Measurements from ENCODE around the gene INVS.

Gene INVS

DNA sequence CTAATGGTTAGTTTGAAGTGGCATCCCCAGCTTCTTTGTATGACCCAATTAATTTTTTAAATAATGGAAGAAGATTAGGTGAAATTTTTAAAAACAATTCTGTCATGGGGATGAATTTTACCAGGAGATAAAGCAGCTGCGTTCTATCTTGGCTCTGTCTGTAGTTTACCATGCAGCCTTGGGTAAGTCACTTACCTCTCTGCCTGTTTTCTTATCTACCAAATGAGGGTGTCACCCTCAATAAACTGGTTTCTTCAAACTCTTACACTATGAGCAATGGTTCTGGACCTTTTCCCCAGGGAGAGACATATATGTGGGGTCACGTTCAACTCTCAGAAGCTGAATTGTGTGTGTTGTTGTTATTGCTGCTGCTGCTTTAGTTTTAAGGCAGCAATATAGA is 182.0 kb downstream of the INVS start:
- FAIRE-seq = no peak
- DNase-seq (ENCODE audit: insufficient read length, low spot score) = no peak
- TF ChIP-seq, protein P1, sequence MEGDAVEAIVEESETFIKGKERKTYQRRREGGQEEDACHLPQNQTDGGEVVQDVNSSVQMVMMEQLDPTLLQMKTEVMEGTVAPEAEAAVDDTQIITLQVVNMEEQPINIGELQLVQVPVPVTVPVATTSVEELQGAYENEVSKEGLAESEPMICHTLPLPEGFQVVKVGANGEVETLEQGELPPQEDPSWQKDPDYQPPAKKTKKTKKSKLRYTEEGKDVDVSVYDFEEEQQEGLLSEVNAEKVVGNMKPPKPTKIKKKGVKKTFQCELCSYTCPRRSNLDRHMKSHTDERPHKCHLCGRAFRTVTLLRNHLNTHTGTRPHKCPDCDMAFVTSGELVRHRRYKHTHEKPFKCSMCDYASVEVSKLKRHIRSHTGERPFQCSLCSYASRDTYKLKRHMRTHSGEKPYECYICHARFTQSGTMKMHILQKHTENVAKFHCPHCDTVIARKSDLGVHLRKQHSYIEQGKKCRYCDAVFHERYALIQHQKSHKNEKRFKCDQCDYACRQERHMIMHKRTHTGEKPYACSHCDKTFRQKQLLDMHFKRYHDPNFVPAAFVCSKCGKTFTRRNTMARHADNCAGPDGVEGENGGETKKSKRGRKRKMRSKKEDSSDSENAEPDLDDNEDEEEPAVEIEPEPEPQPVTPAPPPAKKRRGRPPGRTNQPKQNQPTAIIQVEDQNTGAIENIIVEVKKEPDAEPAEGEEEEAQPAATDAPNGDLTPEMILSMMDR (IDR thresholded peaks at IDR 0.05; ENCODE audit: insufficient read depth, missing control alignments) = no peak

DNA sequence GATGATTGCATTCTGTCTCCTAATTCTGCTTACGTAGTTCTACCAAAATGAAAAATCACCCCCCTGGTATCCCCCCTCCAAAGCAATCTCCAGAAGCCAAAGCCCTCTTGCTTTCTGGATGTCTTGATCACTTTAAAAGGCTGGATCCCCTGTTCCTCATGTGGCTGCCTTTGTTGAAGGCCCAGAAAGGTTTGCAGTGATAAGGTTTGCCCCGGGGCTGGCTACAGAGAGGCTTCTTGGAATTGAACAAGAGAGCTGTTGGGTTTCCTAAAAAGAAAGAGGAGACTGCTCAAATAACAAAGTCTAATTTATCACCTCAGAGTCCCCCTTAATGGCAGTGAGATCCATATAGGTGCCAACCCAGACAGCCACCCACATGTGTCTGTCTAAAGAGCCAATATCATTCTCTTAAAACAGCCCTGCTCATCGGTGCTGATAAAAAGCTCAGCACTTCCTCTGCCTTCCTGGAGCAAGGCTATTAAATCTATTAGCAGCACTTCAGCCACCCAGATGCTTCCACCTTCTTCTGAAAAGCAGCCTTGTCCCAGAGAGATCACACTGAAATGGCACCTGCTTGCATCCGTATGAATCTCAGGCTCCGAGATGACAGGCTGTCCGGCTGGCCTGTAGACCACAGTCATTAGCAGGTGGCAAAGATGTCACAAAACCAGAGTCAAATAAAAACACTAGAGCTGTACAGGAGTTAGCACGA is 182.8 kb downstream of the INVS start:
- TF ChIP-seq, protein P1 (IDR thresholded peaks at IDR 0.05; ENCODE audit: insufficient read depth, missing control alignments) = no peak
- DNase-seq (ENCODE audit: insufficient read length, low spot score) (no peak), FAIRE-seq (no peak)

DNA sequence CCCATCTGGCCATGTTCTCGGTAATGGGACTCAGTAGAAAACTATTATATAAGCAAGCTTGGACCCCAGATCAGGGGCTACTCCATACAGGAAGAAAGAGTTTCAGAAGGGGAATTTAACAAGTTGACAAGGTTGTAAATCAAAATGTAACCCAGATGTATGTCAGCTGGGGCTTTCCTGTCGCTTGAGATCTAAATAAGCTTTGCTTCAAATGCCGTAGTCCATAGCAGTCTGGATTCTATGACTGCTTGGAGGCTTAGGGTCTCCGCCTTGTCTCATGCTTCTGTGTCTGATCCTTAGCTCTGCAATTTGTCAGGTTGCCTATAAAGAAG is 183.3 kb downstream of the INVS start:
- FAIRE-seq = no peak
- no peak for DNase-seq (ENCODE audit: insufficient read length, low spot score)
- TF ChIP-seq, protein P1 (IDR thresholded peaks at IDR 0.05; ENCODE audit: insufficient read depth, missing control alignments) = no peak

DNA sequence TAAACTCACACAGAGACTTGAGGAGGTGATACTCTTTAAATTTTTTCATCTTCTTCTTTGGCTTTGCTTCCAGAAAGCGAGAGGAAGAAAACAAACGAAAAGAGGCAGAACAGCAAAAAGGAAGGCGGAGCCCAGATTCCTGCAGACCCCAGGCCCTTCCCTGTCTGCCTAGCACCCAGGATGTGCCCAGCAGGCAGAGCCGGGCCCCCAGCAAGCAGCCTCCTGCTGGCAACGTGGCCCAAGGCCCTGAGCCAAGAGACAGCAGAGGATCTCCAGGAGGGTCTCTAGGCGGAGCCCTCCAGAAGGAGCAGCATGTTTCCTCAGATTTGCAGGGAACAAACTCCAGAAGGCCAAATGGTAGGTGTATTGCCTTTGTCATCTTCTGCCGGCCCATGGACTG is 185.2 kb downstream of the INVS start:
- TF ChIP-seq, protein P1 (IDR thresholded peaks at IDR 0.05; ENCODE audit: insufficient read depth, missing control alignments) = no peak
- DNase-seq (ENCODE audit: insufficient read length, low spot score) (no peak), FAIRE-seq (no peak)

DNA sequence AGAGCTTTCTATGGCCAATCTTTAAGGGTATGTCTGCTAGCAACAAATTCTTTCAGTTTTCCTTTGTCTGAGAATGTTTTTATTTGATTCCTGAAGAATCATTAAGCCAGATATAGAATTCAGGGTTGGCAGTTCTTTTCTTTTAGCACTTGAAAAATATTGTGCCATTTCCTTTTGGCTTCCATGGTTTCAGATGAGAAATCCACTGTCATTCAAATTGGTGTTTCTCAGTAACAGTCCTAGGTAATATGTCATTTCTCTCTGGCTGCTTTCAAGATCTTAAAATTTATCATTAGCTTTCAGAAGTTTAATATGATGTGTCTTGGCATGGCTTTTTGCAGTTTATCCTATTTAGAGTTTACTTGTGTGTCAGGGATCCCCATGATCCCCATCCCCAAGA is 186.0 kb downstream of the INVS start:
- DNase-seq (ENCODE audit: insufficient read length, low spot score) = no peak
- no peak for FAIRE-seq
- TF ChIP-seq, protein P1 (IDR thresholded peaks at IDR 0.05; ENCODE audit: insufficient read depth, missing control alignments) = no peak

DNA sequence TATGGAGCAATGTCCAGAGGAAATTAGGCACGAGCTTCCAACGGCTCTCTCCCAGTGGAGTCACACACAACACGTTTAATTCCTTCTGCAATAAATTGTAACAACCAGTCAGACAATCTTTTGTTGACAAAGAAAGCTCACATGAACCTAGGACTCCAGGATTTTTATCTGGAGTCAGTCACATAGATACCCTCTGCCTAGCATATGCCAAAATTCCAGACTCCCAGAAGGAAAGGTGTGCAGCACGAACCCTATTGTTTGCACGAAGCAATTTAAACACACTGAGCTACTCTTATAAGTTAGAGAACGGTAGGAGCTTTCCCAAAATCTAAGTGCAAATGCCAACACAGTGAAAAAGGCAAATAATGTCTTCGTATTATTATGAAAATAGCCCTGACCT is 186.6 kb downstream of the INVS start:
- FAIRE-seq (no peak), DNase-seq (ENCODE audit: insufficient read length, low spot score) (no peak)
- TF ChIP-seq, protein P1 (IDR thresholded peaks at IDR 0.05; ENCODE audit: insufficient read depth, missing control alignments) = no peak

DNA sequence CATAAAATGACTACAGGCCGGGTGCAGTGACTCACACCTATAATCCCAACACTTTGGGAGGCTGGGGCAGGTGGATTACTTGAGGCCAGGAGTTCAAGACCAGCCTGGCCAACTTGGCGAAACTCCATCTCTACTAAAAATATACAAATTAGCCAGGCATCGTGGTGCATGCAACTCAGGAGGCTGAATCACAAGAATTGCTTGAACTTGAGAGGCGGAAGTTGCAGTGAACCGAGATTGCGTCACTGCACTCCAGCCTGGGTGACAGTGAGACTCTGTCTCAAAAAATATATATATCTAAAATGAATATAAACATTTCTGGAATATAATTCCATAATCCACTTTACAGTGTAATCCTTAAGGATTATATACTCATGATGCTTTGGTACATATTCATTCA is 187.2 kb downstream of the INVS start:
- TF ChIP-seq, protein P1 (IDR thresholded peaks at IDR 0.05; ENCODE audit: insufficient read depth, missing control alignments) = no peak
- DNase-seq (ENCODE audit: insufficient read length, low spot score) (no peak), FAIRE-seq (no peak)

All from D721Med (cell line).